ENCODE data around the gene TMED4. TPM values are rescaled to one million over a fixed set of nuclear protein-coding genes. Genes with fewer than 3 reads are reported as not detected.

TMED4 gene
- total and polyA plus RNA-seq, 2 experiments from 2014 or later = 43.5 to 98.5 TPM

DNA sequence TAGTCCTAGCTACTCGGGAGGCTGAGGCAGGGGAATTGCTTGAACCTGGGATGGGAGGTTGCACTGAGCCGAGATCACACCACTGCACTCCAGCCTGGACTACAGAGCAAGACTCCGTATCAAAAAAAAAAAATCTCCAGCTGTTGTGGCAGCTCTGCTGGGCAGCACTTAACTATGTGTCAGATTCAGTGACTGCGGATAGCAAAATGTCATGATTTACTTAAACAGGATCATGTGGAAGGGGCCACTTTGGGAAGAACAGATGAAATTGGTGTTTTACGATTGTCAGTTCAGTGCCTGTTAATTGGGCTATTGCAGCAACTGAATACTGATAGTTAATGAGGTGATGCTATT, 39.7 kb upstream of the TMED4 start (continued):
- TF ChIP-seq, protein P1, sequence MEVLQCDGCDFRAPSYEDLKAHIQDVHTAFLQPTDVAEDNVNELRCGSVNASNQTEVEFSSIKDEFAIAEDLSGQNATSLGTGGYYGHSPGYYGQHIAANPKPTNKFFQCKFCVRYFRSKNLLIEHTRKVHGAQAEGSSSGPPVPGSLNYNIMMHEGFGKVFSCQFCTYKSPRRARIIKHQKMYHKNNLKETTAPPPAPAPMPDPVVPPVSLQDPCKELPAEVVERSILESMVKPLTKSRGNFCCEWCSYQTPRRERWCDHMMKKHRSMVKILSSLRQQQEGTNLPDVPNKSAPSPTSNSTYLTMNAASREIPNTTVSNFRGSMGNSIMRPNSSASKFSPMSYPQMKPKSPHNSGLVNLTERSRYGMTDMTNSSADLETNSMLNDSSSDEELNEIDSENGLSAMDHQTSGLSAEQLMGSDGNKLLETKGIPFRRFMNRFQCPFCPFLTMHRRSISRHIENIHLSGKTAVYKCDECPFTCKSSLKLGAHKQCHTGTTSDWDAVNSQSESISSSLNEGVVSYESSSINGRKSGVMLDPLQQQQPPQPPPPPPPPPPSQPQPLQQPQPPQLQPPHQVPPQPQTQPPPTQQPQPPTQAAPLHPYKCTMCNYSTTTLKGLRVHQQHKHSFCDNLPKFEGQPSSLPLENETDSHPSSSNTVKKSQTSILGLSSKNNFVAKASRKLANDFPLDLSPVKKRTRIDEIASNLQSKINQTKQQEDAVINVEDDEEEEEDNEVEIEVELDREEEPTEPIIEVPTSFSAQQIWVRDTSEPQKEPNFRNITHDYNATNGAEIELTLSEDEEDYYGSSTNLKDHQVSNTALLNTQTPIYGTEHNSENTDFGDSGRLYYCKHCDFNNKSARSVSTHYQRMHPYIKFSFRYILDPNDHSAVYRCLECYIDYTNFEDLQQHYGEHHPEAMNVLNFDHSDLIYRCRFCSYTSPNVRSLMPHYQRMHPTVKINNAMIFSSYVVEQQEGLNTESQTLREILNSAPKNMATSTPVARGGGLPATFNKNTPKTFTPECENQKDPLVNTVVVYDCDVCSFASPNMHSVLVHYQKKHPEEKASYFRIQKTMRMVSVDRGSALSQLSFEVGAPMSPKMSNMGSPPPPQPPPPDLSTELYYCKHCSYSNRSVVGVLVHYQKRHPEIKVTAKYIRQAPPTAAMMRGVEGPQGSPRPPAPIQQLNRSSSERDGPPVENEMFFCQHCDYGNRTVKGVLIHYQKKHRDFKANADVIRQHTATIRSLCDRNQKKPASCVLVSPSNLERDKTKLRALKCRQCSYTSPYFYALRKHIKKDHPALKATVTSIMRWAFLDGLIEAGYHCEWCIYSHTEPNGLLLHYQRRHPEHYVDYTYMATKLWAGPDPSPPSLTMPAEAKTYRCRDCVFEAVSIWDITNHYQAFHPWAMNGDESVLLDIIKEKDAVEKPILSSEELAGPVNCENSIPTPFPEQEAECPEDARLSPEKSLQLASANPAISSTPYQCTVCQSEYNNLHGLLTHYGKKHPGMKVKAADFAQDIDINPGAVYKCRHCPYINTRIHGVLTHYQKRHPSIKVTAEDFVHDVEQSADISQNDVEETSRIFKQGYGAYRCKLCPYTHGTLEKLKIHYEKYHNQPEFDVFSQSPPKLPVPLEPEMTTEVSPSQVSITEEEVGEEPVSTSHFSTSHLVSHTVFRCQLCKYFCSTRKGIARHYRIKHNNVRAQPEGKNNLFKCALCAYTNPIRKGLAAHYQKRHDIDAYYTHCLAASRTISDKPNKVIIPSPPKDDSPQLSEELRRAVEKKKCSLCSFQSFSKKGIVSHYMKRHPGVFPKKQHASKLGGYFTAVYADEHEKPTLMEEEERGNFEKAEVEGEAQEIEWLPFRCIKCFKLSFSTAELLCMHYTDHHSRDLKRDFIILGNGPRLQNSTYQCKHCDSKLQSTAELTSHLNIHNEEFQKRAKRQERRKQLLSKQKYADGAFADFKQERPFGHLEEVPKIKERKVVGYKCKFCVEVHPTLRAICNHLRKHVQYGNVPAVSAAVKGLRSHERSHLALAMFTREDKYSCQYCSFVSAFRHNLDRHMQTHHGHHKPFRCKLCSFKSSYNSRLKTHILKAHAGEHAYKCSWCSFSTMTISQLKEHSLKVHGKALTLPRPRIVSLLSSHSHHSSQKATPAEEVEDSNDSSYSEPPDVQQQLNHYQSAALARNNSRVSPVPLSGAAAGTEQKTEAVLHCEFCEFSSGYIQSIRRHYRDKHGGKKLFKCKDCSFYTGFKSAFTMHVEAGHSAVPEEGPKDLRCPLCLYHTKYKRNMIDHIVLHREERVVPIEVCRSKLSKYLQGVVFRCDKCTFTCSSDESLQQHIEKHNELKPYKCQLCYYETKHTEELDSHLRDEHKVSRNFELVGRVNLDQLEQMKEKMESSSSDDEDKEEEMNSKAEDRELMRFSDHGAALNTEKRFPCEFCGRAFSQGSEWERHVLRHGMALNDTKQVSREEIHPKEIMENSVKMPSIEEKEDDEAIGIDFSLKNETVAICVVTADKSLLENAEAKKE (CRISPR knock-in tag; IDR thresholded peaks at IDR 0.05) = no peak
- no peak for TF ChIP-seq ZNF331 (CRISPR knock-in tag; IDR thresholded peaks at IDR 0.05; ENCODE audit: low read depth)
- TF ChIP-seq STAT1 (IDR thresholded peaks at IDR 0.05; ENCODE audit: unreplicated experiment) = no peak

DNA sequence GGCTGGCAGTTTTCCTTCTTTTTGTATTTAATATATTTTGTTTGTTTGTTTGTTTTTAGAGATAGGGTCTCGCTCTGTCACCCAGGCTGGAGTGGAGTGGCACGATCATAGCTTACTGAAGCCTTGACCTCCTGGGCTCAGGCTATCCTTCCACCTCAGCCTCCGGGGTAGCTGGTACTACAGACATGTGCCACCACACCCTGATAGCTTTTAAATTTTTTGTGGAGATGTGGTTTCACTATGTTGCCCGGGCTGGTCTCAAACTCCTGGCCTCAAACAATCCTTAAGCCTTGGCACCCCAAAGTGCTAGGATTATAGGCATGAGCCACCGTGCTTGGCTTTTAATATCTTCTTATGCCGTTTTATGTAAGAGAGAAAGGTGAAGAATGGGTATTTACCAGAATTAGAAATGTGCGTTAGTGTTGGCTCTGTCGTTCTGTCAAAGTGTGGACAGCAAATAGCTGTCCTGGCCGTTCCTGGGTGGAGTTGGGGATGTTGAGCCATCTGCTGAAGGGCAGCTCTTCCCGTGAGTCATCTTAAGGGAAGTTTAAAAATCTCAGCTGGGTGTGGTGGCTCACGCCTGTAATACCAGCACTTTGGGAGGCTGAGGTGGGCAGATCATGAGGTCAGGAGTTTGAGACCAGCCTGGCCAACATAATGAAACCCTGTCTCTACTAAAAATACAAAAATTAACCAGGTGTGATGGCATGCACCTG, 39.2 kb upstream of the TMED4 start:
- Histone ChIP-seq H3K9me2 (ENCODE audit: insufficient read depth) (no peaks in the 10 kb centered on the region), H3K79me2 (replicated peaks; ENCODE audit: insufficient read depth) (peaks cover 90% of the 10 kb centered on the region), H3K27ac (ENCODE audit: low read depth) (no peak overlapping the region), H3K36me3 (ENCODE audit: insufficient read depth) (no peaks in the 10 kb centered on the region), H4K20me1 (replicated peaks; ENCODE audit: insufficient read depth) (peaks cover 30% of the 10 kb centered on the region), H3K4me2 (no peak overlapping the region), H3F3A (replicated peaks; ENCODE audit: low read depth) (no peaks in the 10 kb centered on the region), H2AFZ (no peak overlapping the region), H3K4me1 (ENCODE audit: insufficient read depth) (peaks cover 4% of the 10 kb centered on the region; the same call in 1 of the 2 replicates), H3K4me3 (no peak overlapping the region), H3K27me3 (ENCODE audit: insufficient read depth) (no peaks in the 10 kb centered on the region)
- H3K4me3 Mint-ChIP-seq = no peak overlapping the region
- peaks cover 12% of the 10 kb centered on the region for H3K4me1 Mint-ChIP-seq
- no peaks in the 10 kb centered on the region for H3K9me3 Mint-ChIP-seq
- H3K36me3 Mint-ChIP-seq (ENCODE audit: low read depth) = peaks cover 9% of the 10 kb centered on the region
- H3K27me3 Mint-ChIP-seq (ENCODE audit: insufficient read depth, low read depth, poor library complexity) = peaks cover 8% of the 10 kb centered on the region
- no peak for DNase-seq (ENCODE audit: low spot score)
- no peak overlapping the region for H3K27ac Mint-ChIP-seq
- ATAC-seq = no peak
- TF ChIP-seq EZH2phosphoT487 (IDR thresholded peaks at IDR 0.05; ENCODE audit: unreplicated experiment) = no peak
- TF ChIP-seq, protein P2, sequence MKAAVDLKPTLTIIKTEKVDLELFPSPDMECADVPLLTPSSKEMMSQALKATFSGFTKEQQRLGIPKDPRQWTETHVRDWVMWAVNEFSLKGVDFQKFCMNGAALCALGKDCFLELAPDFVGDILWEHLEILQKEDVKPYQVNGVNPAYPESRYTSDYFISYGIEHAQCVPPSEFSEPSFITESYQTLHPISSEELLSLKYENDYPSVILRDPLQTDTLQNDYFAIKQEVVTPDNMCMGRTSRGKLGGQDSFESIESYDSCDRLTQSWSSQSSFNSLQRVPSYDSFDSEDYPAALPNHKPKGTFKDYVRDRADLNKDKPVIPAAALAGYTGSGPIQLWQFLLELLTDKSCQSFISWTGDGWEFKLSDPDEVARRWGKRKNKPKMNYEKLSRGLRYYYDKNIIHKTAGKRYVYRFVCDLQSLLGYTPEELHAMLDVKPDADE (IDR thresholded peaks at IDR 0.05) = no peak
- no peak for TF ChIP-seq ZNF114 (CRISPR knock-in tag; IDR thresholded peaks at IDR 0.05)
- TF ChIP-seq JUNB (IDR thresholded peaks at IDR 0.05; ENCODE audit: unreplicated experiment) = no peak
- TF ChIP-seq EZH2 (IDR thresholded peaks at IDR 0.05; ENCODE audit: low read depth, unreplicated experiment) = no peak
- TF ChIP-seq POLR2AphosphoS5 (IDR thresholded peaks at IDR 0.05; ENCODE audit: low read depth) = no peak
